H9 (cell line): Measurements from ENCODE around the gene NRXN3. TPM values are rescaled to one million over a fixed set of nuclear protein-coding genes. Genes with fewer than 3 reads are reported as not detected.

ENCODE experiments used
- DNase-seq: peaks from one replicate; pipeline ENCODE4 v3.0.0-alpha.2; 2017
- H2AFZ ChIP-seq: one replicate; pipeline ENCODE4 v1.6.1; 2013; ENCODE audit warnings: mild to moderate bottlenecking, low read length, control low read depth, moderate library complexity
- H2AK5ac ChIP-seq: 2 replicates; pipeline ENCODE4 v1.6.1; 2013; ENCODE audit warnings: low read length, control low read depth, mixed read lengths; ENCODE audit not compliant: insufficient read length
- H2BK120ac ChIP-seq: one replicate; pipeline ENCODE4 v1.6.1; 2013; ENCODE audit warnings: low read depth, mild to moderate bottlenecking, low read length, control low read depth, inconsistent platforms; ENCODE audit not compliant: poor library complexity, severe bottlenecking
- H2BK12ac ChIP-seq: 2 replicates; pipeline ENCODE4 v1.6.1; 2013; ENCODE audit warnings: low read length, control low read depth, mixed read lengths, low read depth; ENCODE audit not compliant: insufficient read length
- H2BK15ac ChIP-seq: 2 replicates; pipeline ENCODE4 v1.6.1; 2013; ENCODE audit warnings: low read depth, low read length, control low read depth
- H2BK20ac ChIP-seq: one replicate; pipeline ENCODE4 v1.6.1; 2013; ENCODE audit warnings: low read depth, mild to moderate bottlenecking, low read length, control low read depth, inconsistent platforms; ENCODE audit not compliant: poor library complexity, severe bottlenecking
- H2BK5ac ChIP-seq: 2 replicates; pipeline ENCODE4 v1.6.1; 2013; ENCODE audit warnings: low read length, control low read depth, mixed read lengths; ENCODE audit not compliant: insufficient read length
- H3K14ac ChIP-seq: 2 replicates; pipeline ENCODE4 v1.6.1; 2013; ENCODE audit warnings: low read length, control low read depth; ENCODE audit not compliant: insufficient read depth
- H3K18ac ChIP-seq: 2 replicates; pipeline ENCODE4 v1.6.1; 2013; ENCODE audit warnings: low read depth, mild to moderate bottlenecking, mixed read lengths, low read length, control low read depth; ENCODE audit not compliant: insufficient read length
- H3K23ac ChIP-seq: 2 replicates; pipeline ENCODE4 v1.6.1; 2013; ENCODE audit warnings: low read length, control low read depth, mixed read lengths, low read depth; ENCODE audit not compliant: insufficient read length
- H3K23me2 ChIP-seq: 2 replicates; pipeline ENCODE4 v1.6.1; 2013; ENCODE audit warnings: low read depth, mild to moderate bottlenecking, mixed read lengths, low read length, control low read depth; ENCODE audit not compliant: insufficient read length, poor library complexity, severe bottlenecking
- H3K27ac ChIP-seq: 2 replicates; pipeline ENCODE4 v1.5.1; 2013; ENCODE audit warnings: low read length, control low read depth, mixed read lengths, low read depth; ENCODE audit not compliant: insufficient read length
- H3K27me3 ChIP-seq: 2 replicates; pipeline ENCODE4 v1.6.1; 2013; ENCODE audit warnings: low read length, control low read depth, inconsistent platforms; ENCODE audit not compliant: insufficient read depth
- H3K4ac ChIP-seq: 2 replicates; pipeline ENCODE4 v1.6.1; 2013; ENCODE audit warnings: low read depth, mild to moderate bottlenecking, control low read depth, inconsistent platforms, low read length, moderate library complexity
- H3K4me1 ChIP-seq: 2 replicates; pipeline ENCODE4 v1.6.1; 2013; ENCODE audit warnings: low read length, control low read depth, inconsistent platforms; ENCODE audit not compliant: insufficient read depth
- H3K4me2 ChIP-seq: 2 replicates; pipeline ENCODE4 v1.6.1; 2013; ENCODE audit warnings: low read length, control low read depth, mixed read lengths; ENCODE audit not compliant: insufficient read length, insufficient read depth
- H3K56ac ChIP-seq: 2 replicates; pipeline ENCODE4 v1.6.1; 2013; ENCODE audit warnings: low read depth, mild to moderate bottlenecking, mixed read lengths, low read length, control low read depth; ENCODE audit not compliant: insufficient read length
- H3K79me1 ChIP-seq: 2 replicates; pipeline ENCODE4 v1.6.1; 2013; ENCODE audit warnings: low read depth, mild to moderate bottlenecking, moderate library complexity, low read length, control low read depth, inconsistent platforms; ENCODE audit not compliant: insufficient read depth, poor library complexity, severe bottlenecking
- H3K79me2 ChIP-seq: 2 replicates; pipeline ENCODE4 v1.6.1; 2013; ENCODE audit warnings: low read length, control low read depth, inconsistent platforms; ENCODE audit not compliant: insufficient read depth
- H3K9ac ChIP-seq: 2 replicates; pipeline ENCODE4 v1.6.1; 2013; ENCODE audit warnings: low read length, control low read depth, mixed read lengths; ENCODE audit not compliant: insufficient read length; ENCODE audit errors: extremely low read depth
- H3K9me3 ChIP-seq: one replicate; pipeline ENCODE4 v1.6.1; 2013; ENCODE audit warnings: low read depth, low read length, inconsistent platforms; ENCODE audit not compliant: control insufficient read depth
- H3T11ph ChIP-seq: one replicate; pipeline ENCODE4 v1.6.1; 2013; ENCODE audit warnings: mild to moderate bottlenecking, low read length, control low read depth, inconsistent platforms
- H4K20me1 ChIP-seq: one replicate; pipeline ENCODE4 v1.6.1; 2013; ENCODE audit not compliant: control insufficient read depth, insufficient read length, insufficient read depth
- H4K5ac ChIP-seq: 2 replicates; pipeline ENCODE4 v1.6.1; 2013; ENCODE audit warnings: low read depth, mild to moderate bottlenecking, mixed read lengths, low read length, control low read depth; ENCODE audit not compliant: insufficient read length
- H4K8ac ChIP-seq: replicated peaks from 2 replicates; pipeline ENCODE4 v1.6.1; 2013; ENCODE audit warnings: low read length, control low read depth, mixed read lengths, low read depth; ENCODE audit not compliant: insufficient read length
- H4K91ac ChIP-seq: 2 replicates; pipeline ENCODE4 v1.6.1; 2013; ENCODE audit warnings: low read depth, mild to moderate bottlenecking, moderate library complexity, mixed read lengths, low read length, control low read depth; ENCODE audit not compliant: insufficient read length
- H3K27ac Mint-ChIP-seq, 3 experiments: 2 replicates in 2 of 3; 3 replicates in 1 of 3; pipeline ENCODE4 v1.8.0; 2020 to 2021; ENCODE audit warnings: mixed read lengths in 3 of 3, mild to moderate bottlenecking in 1 of 3, moderate library complexity in 1 of 3
- H3K27me3 Mint-ChIP-seq: 2 replicates; pipeline ENCODE4 v1.8.0; 2021; ENCODE audit warnings: low read depth, mild to moderate bottlenecking, moderate library complexity, mixed read lengths
- H3K36me3 Mint-ChIP-seq, 3 experiments: 2 replicates in 2 of 3; 3 replicates in 1 of 3; pipeline ENCODE4 v1.8.0; 2020 to 2021; ENCODE audit warnings: low read depth in 3 of 3, mixed read lengths in 3 of 3; ENCODE audit not compliant: insufficient read depth in 1 of 3
- H3K4me1 Mint-ChIP-seq, 2 experiments: 2 replicates each; pipeline ENCODE4 v1.8.0; 2020; ENCODE audit warnings: mixed read lengths in 2 of 2
- H3K4me3 Mint-ChIP-seq, 2 experiments: 2 replicates in 1 of 2; 3 replicates in 1 of 2; pipeline ENCODE4 v1.8.0; 2020 to 2021; ENCODE audit warnings: mild to moderate bottlenecking in 2 of 2, mixed read lengths in 2 of 2, moderate library complexity in 1 of 2
- H3K9me3 Mint-ChIP-seq, 2 experiments: 2 replicates in 1 of 2; 3 replicates in 1 of 2; pipeline ENCODE4 v1.8.0; 2020; ENCODE audit warnings: mild to moderate bottlenecking in 2 of 2, mixed read lengths in 2 of 2, moderate library complexity in 1 of 2
- CTCF ChIP-seq: fragments of 200-600 bp; sonication (generic); conservative IDR thresholded peaks from 3 replicates; pipeline ENCODE4 v1.8.0; 2021; ENCODE audit warnings: antibody characterized with exemption, mild to moderate bottlenecking
- WGBS: extraction: QIAGEN DNeasy Blood & Tissue Kit; methylation state at CpG from one replicate; pipeline ENCODE4 v1.1.7; 2013; ENCODE audit warnings: missing lambda C conversion rate, low lambda C conversion rate, mixed read lengths; ENCODE audit not compliant: insufficient read length; ENCODE audit errors: extremely low coverage; 5-methylcytosine and 5-hydroxymethylcytosine counted together
- total RNA-seq: library from RNA; stranded (reverse); gene quantifications from 2 replicates; pipeline ENCODE4 v1.2.1, GENCODE V29; 2021

NRXN3 gene
- total RNA-seq, 1 experiment from 2014 or later, result 1.8 TPM

GRCh38 chr14:78927261-78927660 lies 757.1 kb downstream of the NRXN3 start:
- no peak overlapping the region for H2AK5ac ChIP-seq
- TF ChIP-seq CTCF, result no peak
- no peak overlapping the region for H3T11ph ChIP-seq
- no peak for DNase-seq
- H3K79me2 ChIP-seq, result no peaks in the 10 kb centered on the region
- Mint-ChIP-seq H3K4me1 (0 out of 4 replicates have a peak, but pooled peaks cover 0 to 3% of the 10 kb centered on the region in 2 experiments), H3K27ac (no peak overlapping the region), H3K36me3 (no peaks in the 10 kb centered on the region), H3K27me3 (0 out of 2 replicates have a peak, but pooled peaks cover 2% of the 10 kb centered on the region), H3K9me3 (peaks cover 0 to 4% of the 10 kb centered on the region in 2 experiments; a peak in 3 of 5 replicates), H3K4me3 (no peak overlapping the region)
- H3K4me1 ChIP-seq, result no peaks in the 10 kb centered on the region
- H3K14ac ChIP-seq, result no peak overlapping the region
- no peak overlapping the region for H2BK15ac ChIP-seq
- no peak overlapping the region for H2BK20ac ChIP-seq
- no peak overlapping the region for H3K4ac ChIP-seq
- H3K9ac ChIP-seq, result no peak overlapping the region
- H2BK5ac ChIP-seq, result no peak overlapping the region
- WGBS, result no CpG with 5 or more reads among the region's 3 CpGs
- no peak overlapping the region for H3K18ac ChIP-seq
- H3K27me3 ChIP-seq, result no peaks in the 10 kb centered on the region
- no peak overlapping the region for H4K5ac ChIP-seq
- H3K23me2 ChIP-seq, result no peaks in the 10 kb centered on the region
- no peak overlapping the region for H2BK120ac ChIP-seq
- no peaks in the 10 kb centered on the region for H4K20me1 ChIP-seq
- no peak overlapping the region for H3K4me2 ChIP-seq
- H3K79me1 ChIP-seq, result no peaks in the 10 kb centered on the region
- H2BK12ac ChIP-seq, result no peak overlapping the region
- no peaks in the 10 kb centered on the region for H3K9me3 ChIP-seq
- H2AFZ ChIP-seq, result no peak overlapping the region
- H3K23ac ChIP-seq, result no peak overlapping the region
- H4K91ac ChIP-seq, result no peak overlapping the region
- no peak overlapping the region for H4K8ac ChIP-seq
- H3K56ac ChIP-seq, result no peak overlapping the region
- no peak overlapping the region for H3K27ac ChIP-seq
